Tongue (tissue), 1 donor: ENCODE data around the gene TLE5. TPM values are rescaled to one million over a fixed set of nuclear protein-coding genes. Genes with fewer than 3 reads are reported as not detected.

Source experiments
- total RNA-seq: library from RNA; depleted of rRNA; stranded (reverse); fragments of >200 nt; gene quantifications from one replicate; pipeline ENCODE4 v1.2.3, GENCODE V29; 2014

TLE5 gene
- total RNA-seq, 1 donor from 2014 or later, result 169 TPM

Other genes starting within 250 kb of the TLE5 start
- gene ZNF554, start 242.6 kb downstream of the TLE5 start, total RNA-seq, result 9.8 TPM
- 24.4 TPM for gene ZNF555, start 221.0 kb downstream of the TLE5 start, total RNA-seq
- gene ZNF556, start 195.2 kb downstream of the TLE5 start, total RNA-seq, result 69.1 TPM
- 7.4 TPM for gene ZNF57, start 161.6 kb downstream of the TLE5 start, total RNA-seq
- 5.2 TPM for gene ZNF77, start 117.5 kb downstream of the TLE5 start, total RNA-seq
- gene TLE6, start 84.9 kb downstream of the TLE5 start, total RNA-seq, result 0.82 TPM
- 52.7 TPM for gene TLE2, start 33.2 kb downstream of the TLE5 start, total RNA-seq
- gene GNA11, start 31.9 kb upstream of the TLE5 start, total RNA-seq, result 52.1 TPM
- 6.1 TPM for gene GNA15, start 73.5 kb upstream of the TLE5 start, total RNA-seq
- 1.0 TPM for gene S1PR4, start 116.3 kb upstream of the TLE5 start, total RNA-seq
- 20.0 TPM for gene NCLN, start 123.4 kb upstream of the TLE5 start, total RNA-seq
- gene CELF5, start 162.2 kb upstream of the TLE5 start, total RNA-seq, result 0.10 TPM